GM18505 (cell line): ENCODE measurements around the gene CEACAM19.

Source experiments
- ATAC-seq: cut with Tn5 transposase; IDR thresholded peaks from one replicate; pipeline ENCODE4 v1.9.1; 2021; ENCODE audit not compliant: unreplicated experiment
- POLR2A ChIP-seq: IDR thresholded peaks from 4 replicates; pipeline ENCODE4 v1.6.1; 2011; ENCODE audit warnings: borderline replicate concordance; ENCODE audit not compliant: insufficient read depth, insufficient read length; ENCODE audit errors: extremely low read depth

CEACAM19 gene

GRCh38 chr19:44689290-44690130, 18.2 kb downstream of the CEACAM19 start:
- ATAC-seq = no peak
- TF ChIP-seq POLR2A = no peak

- no peak for TF ChIP-seq POLR2A
- no peak for ATAC-seq
Measured at GRCh38 chr19:44690131-44690440, 18.8 kb downstream of the CEACAM19 start.

- TF ChIP-seq POLR2A = no peak
- no peak for ATAC-seq
Measured at GRCh38 chr19:44692379-44692721, 21.1 kb downstream of the CEACAM19 start.

- no peak for ATAC-seq
- TF ChIP-seq POLR2A = no peak
Measured at GRCh38 chr19:44694184-44694579, 22.9 kb downstream of the CEACAM19 start.

- no peak for TF ChIP-seq POLR2A
- ATAC-seq = no peak
Measured at GRCh38 chr19:44696939-44697669, 25.8 kb downstream of the CEACAM19 start.

- no peak for ATAC-seq
- no peak for TF ChIP-seq POLR2A
Measured at GRCh38 chr19:44697670-44698034, 26.4 kb downstream of the CEACAM19 start.

- no peak for TF ChIP-seq POLR2A
- no peak for ATAC-seq
Measured at GRCh38 chr19:44698492-44699201, 27.4 kb downstream of the CEACAM19 start, which contains the start of gene CEACAM16. TSS of gene CEACAM16 (plus strand) at chr19:44699151. CDS start at chr19:44701457, 2,306 bp downstream.

- no peak for TF ChIP-seq POLR2A
- ATAC-seq = no peak
Measured at GRCh38 chr19:44700547-44700946, 29.3 kb downstream of the CEACAM19 start.

GRCh38 chr19:44701228-44701627, 29.9 kb downstream of the CEACAM19 start:
- no peak for ATAC-seq

GRCh38 chr19:44702551-44703176, 31.4 kb downstream of the CEACAM19 start:
- TF ChIP-seq POLR2A = no peak
- ATAC-seq = no peak

More at GRCh38 chr19:44701228-44701627, 29.9 kb downstream of the CEACAM19 start:
- no peak for TF ChIP-seq POLR2A

GRCh38 chr19:44703336-44704078, 32.2 kb downstream of the CEACAM19 start:
- ATAC-seq = no peak
- TF ChIP-seq POLR2A = no peak

- ATAC-seq = no peak
Measured at GRCh38 chr19:44704982-44705381, 33.7 kb downstream of the CEACAM19 start.

More at GRCh38 chr19:44704982-44705381, 33.7 kb downstream of the CEACAM19 start:
- no peak for TF ChIP-seq POLR2A
